ENCODE measurements around the gene SNX13.
A peak's percentile ranks its signal among the peaks of the same experiment; 100 is the strongest.

The SNX13 gene

GRCh38 chr7:17830206-17830605 is 110.1 kb downstream of the SNX13 start:
- Histone ChIP-seq H3K4me3 (ENCODE audit: severe bottlenecking) (no peak overlapping the region), H3K36me3 (ENCODE audit: low read depth) (peaks cover 27% of the 10 kb centered on the region), H3K9me3 (ENCODE audit: severe bottlenecking) (peaks cover 3% of the 10 kb centered on the region), H3K4me1 (ENCODE audit: insufficient read depth, poor library complexity, severe bottlenecking) (no peaks in the 10 kb centered on the region), H3K27me3 (ENCODE audit: insufficient read depth, poor library complexity, severe bottlenecking) (no peaks in the 10 kb centered on the region), H3K27ac (ENCODE audit: poor library complexity, severe bottlenecking) (no peak overlapping the region)
- TF ChIP-seq, protein P1, sequence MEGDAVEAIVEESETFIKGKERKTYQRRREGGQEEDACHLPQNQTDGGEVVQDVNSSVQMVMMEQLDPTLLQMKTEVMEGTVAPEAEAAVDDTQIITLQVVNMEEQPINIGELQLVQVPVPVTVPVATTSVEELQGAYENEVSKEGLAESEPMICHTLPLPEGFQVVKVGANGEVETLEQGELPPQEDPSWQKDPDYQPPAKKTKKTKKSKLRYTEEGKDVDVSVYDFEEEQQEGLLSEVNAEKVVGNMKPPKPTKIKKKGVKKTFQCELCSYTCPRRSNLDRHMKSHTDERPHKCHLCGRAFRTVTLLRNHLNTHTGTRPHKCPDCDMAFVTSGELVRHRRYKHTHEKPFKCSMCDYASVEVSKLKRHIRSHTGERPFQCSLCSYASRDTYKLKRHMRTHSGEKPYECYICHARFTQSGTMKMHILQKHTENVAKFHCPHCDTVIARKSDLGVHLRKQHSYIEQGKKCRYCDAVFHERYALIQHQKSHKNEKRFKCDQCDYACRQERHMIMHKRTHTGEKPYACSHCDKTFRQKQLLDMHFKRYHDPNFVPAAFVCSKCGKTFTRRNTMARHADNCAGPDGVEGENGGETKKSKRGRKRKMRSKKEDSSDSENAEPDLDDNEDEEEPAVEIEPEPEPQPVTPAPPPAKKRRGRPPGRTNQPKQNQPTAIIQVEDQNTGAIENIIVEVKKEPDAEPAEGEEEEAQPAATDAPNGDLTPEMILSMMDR (IDR thresholded peaks at IDR 0.05; ENCODE audit: poor library complexity, severe bottlenecking) = no peak
- ATAC-seq (ENCODE audit: low read depth) (no peak), DNase-seq (ENCODE audit: low spot score) (no peak)

DNA sequence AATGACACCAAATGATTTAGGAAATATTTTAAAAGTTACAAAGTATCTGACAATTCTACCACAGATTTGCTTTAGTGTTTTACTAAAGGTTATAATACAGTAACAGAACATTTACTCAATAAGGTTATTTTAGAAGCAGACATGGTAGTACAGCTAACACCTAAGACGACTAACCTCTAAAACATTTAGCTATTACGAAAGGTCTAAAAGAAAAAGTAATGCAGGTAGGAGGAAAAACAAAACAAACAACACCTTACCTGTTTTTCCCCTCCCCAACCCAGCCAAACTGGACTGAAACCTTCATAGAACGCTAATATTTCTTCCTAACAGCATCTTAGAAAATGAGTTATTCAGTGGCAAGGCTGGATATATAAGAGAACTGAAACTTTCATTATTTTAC is 111.3 kb downstream of the SNX13 start:
- TF ChIP-seq, protein P1 (IDR thresholded peaks at IDR 0.05; ENCODE audit: poor library complexity, severe bottlenecking) = no peak
- no peak overlapping the region for H3K4me3 ChIP-seq (ENCODE audit: severe bottlenecking)
- peaks cover 26% of the 10 kb centered on the region for H3K36me3 ChIP-seq (ENCODE audit: low read depth)
- no peak for DNase-seq (ENCODE audit: low spot score)
- H3K9me3 ChIP-seq (ENCODE audit: severe bottlenecking) = no peaks in the 10 kb centered on the region
- no peaks in the 10 kb centered on the region for H3K27me3 ChIP-seq (ENCODE audit: insufficient read depth, poor library complexity, severe bottlenecking)
- ATAC-seq (ENCODE audit: low read depth) = peak; percentile 46; the same call in 1 of the 3 replicates
- no peaks in the 10 kb centered on the region for H3K4me1 ChIP-seq (ENCODE audit: insufficient read depth, poor library complexity, severe bottlenecking)
- H3K27ac ChIP-seq (ENCODE audit: poor library complexity, severe bottlenecking) = no peak overlapping the region

DNA sequence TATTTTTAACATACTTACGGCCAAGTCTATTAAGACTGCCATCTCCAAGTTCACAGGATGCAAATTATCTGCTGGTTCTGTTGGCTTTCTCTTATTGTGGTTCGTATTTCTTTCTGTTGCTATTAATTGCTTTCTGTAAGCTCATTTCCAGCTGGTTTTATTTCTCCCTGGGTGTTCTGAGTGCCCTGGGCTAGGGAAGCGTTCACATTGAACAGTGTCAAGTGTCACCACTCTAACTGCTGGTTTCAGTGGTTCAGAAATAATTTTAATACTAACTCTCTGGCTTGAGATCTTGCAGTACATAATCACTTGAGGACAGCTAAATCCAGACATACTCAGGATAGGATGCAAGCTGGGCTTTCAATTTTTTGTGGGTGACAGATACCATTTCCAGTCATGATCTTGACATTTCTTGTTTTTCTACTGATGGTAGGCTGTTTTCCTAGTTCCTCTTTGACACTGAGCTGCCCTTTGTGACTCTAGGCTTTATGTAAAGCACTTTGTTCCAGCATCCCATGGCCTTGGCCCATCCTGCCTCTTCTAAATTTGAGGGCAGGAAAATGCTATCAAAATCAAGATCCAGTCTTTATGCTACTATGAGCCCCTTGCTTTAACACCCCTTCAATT is 117.6 kb downstream of the SNX13 start:
- Histone ChIP-seq H3K27me3 (ENCODE audit: insufficient read depth, poor library complexity, severe bottlenecking) (no peaks in the 10 kb centered on the region), H3K4me3 (ENCODE audit: severe bottlenecking) (no peak overlapping the region), H3K27ac (ENCODE audit: poor library complexity, severe bottlenecking) (no peak overlapping the region), H3K4me1 (ENCODE audit: insufficient read depth, poor library complexity, severe bottlenecking) (no peaks in the 10 kb centered on the region), H3K36me3 (ENCODE audit: low read depth) (peaks cover 17% of the 10 kb centered on the region), H3K9me3 (ENCODE audit: severe bottlenecking) (no peaks in the 10 kb centered on the region)
- ATAC-seq (ENCODE audit: low read depth) = no peak
- DNase-seq (ENCODE audit: low spot score) = no peak
- TF ChIP-seq, protein P1 (IDR thresholded peaks at IDR 0.05; ENCODE audit: poor library complexity, severe bottlenecking) = no peak

DNA sequence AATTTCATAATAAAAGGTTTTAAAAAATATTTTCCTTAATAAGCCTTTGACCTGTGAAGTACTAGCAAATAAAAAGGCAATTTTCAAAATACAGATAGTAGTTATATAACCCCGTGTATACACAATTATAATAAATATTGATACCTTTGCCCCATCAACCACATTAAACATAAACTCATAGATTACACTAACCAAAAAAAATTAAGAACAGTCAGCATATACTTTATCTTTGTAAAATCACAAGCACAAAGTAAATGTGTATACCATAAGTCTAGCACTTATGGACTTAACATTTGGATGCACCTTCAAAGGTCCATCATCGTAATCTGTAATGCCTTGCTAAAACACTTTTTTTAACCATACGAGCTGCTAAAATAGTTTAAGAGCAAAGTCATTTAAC is 123.4 kb downstream of the SNX13 start:
- ATAC-seq (ENCODE audit: low read depth) (no peak), DNase-seq (ENCODE audit: low spot score) (no peak)
- H3K27me3 ChIP-seq (ENCODE audit: insufficient read depth, poor library complexity, severe bottlenecking) = no peaks in the 10 kb centered on the region
- no peak overlapping the region for H3K4me3 ChIP-seq (ENCODE audit: severe bottlenecking)
- H3K9me3 ChIP-seq (ENCODE audit: severe bottlenecking) = no peaks in the 10 kb centered on the region
- TF ChIP-seq, protein P1 (IDR thresholded peaks at IDR 0.05; ENCODE audit: poor library complexity, severe bottlenecking) = no peak
- H3K4me1 ChIP-seq (ENCODE audit: insufficient read depth, poor library complexity, severe bottlenecking) = no peaks in the 10 kb centered on the region
- H3K27ac ChIP-seq (ENCODE audit: poor library complexity, severe bottlenecking) = no peak overlapping the region
- peaks cover 26% of the 10 kb centered on the region for H3K36me3 ChIP-seq (ENCODE audit: low read depth)

DNA sequence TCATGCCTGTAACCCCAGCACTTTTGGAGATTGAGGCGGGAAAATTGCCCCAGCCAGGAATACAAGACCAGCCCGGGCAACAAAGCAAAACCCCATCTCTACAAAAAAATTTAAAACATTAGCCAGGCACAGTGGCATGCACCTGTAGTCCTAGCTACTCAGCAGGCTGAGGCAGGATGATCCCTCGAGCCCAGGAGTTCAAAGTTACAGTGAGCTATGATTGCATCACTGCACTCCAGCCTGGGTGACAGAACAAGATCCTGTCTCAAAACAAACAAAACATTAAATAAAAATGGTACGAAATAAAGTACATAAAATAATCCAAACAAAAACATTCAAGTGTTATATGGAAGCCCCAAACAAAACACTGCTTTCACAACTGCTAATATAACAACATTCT is 125.0 kb downstream of the SNX13 start:
- no peaks in the 10 kb centered on the region for H3K9me3 ChIP-seq (ENCODE audit: severe bottlenecking)
- H3K4me3 ChIP-seq (ENCODE audit: severe bottlenecking) = no peak overlapping the region
- no peak overlapping the region for H3K27ac ChIP-seq (ENCODE audit: poor library complexity, severe bottlenecking)
- TF ChIP-seq, protein P1 (IDR thresholded peaks at IDR 0.05; ENCODE audit: poor library complexity, severe bottlenecking) = no peak
- H3K4me1 ChIP-seq (ENCODE audit: insufficient read depth, poor library complexity, severe bottlenecking) = no peaks in the 10 kb centered on the region
- H3K36me3 ChIP-seq (ENCODE audit: low read depth) = peaks cover 19% of the 10 kb centered on the region
- no peaks in the 10 kb centered on the region for H3K27me3 ChIP-seq (ENCODE audit: insufficient read depth, poor library complexity, severe bottlenecking)
- ATAC-seq (ENCODE audit: low read depth) (no peak), DNase-seq (ENCODE audit: low spot score) (no peak)
